Measurements from ENCODE around the gene DNAJC3.

- TF ChIP-seq CTCF (IDR thresholded peaks at IDR 0.05; ENCODE audit: low read depth, low read length, poor library complexity, severe bottlenecking), result no peak
- no peak for TF ChIP-seq EZH2phosphoT487 (IDR thresholded peaks at IDR 0.05; ENCODE audit: borderline replicate concordance, low read length)
Observed at GRCh38 chr13:95752677-95753076, 75.7 kb downstream of the DNAJC3 start.

Measured in DOHH2 (cell line).